Measurements from ENCODE around the gene MOXD1.
"Not testable (repeated sequence)": the region's sequence is repeated elsewhere in the genome, so short reads cannot be mapped to it uniquely, and the experiment has no call there.

MOXD1 gene

DNA sequence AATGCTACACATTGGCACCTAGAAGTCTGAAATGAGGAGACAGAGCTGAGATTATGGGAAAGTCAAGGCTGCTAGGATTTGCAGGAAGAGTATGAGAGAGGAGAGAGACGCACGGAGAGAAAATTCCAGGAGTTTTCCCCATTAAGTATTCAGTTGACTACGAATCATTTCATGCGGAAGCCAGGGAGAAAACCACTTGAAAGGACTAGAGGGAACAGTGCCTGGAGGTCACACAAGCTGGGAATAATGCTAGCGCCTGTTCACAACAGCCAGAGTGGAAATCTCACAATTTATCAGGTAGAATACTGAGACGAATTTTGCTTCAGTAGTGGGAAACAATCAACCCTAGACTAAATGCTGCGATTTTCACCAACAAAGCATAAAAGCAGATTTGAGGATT lies 118.6 kb downstream of the MOXD1 start:
- DNase-seq (ENCODE audit: low read depth in 2 of 2): no peak

DNA sequence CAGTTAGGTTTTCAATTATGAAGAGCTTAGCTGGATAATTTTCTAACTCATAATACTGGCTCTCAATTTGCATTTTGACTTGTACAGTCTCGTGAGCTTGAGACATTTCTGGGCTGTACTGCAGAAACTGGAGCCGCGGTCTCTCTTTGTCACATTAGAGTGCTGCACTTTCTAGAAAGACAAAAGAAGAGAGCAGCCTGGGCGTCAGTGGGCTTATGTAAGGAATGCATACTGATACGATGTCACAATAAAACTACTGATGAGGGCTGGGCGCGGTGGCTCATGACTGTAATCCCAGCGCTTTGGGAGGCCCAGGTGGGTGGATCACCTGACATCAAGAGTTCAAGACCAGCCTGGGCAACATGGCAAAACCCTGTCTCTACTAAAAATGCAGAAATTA lies 120.8 kb downstream of the MOXD1 start:
- no peak for DNase-seq (ENCODE audit: low read depth in 2 of 2)

DNA sequence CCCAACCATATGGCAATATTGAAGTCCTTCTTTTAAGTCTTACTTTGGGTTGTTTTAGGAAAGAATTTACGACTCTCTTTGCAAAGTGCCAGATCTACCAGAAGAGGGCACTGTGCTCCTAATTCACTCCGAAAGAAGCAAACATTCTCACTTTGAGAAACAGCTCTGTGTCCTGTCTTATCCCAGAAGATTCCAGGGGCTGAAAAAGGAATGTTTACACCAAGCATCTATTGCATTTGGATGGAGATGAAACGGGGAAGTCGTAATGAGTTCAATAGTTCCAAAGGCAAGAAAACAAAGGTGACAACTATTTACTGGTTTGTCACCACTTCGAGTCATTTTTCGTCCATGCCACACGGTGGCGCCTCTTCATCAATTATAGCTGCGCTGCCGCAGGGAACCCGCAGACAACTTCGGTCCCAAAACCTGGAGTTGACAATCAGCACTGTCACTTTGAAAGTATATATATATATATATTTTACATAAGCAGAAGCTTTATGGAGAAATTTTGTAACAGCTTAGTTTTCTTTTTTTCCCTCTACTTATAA lies 121.6 kb downstream of the MOXD1 start:
- peak; percentile 34 to 42 for DNase-seq (ENCODE audit: low read depth in 2 of 2)

DNA sequence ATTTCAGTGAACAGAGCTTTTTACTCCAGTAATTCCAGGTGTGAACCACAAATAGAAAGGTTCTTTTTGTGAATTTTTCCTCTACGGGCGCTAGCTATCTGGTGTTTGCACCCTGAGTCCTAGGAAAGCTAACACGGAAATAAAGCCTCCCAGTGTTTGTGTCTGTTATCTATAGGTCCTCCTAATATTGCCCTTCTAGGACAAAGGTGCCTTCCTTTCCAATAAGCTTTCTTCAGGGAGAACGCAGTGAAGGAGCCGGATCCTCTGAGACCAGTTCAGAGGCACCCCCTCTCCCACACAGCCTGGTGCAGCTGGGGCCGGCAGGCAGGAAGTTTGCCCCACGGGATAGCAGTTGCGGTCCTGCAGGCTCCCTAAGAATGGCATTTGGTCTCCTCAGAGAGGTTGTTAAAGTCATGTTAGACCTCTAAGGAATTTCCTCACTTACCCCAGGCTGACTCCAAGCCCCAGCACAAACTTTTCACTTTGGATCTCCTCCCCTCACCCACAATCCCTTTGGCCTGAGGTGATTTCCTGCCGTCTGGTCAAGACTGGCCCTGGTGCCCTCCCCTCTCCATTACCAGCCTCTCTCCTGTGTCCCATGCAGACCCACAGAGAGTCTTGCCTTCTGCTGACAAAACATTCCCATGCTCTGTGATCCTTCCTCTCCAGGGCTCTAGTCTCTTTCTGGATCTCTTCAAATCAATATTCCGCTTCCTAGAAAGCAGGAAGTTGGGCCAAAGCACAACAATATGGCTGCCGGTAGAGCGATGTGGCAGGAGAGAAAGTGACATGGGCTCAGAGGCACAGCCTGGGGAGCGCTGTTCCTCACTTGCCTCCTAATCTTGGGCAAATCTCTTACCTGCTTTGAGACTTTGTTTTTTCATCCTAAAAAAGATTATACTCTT lies 126.0 kb downstream of the MOXD1 start:
- no peak for DNase-seq (ENCODE audit: low read depth in 2 of 2)

DNA sequence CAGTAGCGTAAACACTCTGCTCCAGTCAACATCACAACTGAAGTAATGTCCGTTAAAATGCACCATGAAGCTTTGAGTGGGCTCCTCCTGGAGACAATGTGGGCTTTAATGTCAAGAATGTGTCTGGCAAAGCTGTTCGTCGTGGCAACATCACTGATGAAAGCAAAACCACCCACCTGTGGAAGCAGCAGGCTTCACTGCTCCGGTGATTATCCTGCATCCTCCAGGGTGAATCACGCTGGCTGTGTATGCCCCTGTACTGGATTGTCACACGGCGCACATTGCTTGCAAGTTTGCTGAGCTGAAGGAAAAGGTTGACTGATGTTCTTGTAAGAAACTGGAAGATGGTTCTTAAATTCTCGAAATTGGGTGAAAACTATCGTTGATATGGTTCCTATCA lies 128.5 kb downstream of the MOXD1 start:
- no peak for DNase-seq (ENCODE audit: low read depth in 2 of 2)

DNA sequence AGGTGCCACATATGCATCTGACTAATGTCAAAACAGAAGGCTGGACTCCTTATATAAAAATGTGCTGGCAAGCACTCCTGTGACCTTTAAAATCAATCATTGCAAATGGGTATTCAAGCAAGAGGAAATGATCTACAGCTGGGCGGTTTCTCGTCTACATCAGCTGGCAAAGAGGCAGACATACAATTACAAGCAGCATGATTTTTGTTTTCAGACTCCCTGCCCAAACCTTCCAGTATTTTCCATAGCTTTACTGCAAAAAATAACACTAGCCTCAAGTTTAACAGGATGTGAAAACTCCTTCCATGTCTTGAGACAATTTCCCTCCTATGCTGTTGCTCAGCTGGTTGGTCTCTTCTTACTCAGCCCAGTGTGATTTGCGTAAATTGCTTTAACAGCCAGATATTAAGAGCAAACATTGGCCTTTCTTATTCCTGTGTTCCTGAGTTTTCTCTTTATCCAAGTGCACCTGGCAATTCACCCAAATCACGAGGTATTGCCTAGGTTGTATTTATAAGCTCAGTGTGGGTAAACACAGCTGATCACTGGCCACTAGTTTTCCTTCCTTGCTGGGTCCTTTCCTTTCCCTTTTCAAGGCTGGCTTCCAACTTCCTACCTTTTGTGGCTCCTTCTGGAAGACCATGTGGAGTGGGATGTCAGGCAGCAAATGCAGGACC lies 130.4 kb downstream of the MOXD1 start:
- no peak for DNase-seq (ENCODE audit: low read depth in 2 of 2)

GRCh38 chr6:132268666-132269065 lies 132.6 kb downstream of the MOXD1 start:
- not testable (repeated sequence) for DNase-seq (ENCODE audit: low read depth in 2 of 2)

- no peak for DNase-seq (ENCODE audit: low read depth in 2 of 2)
Observed at GRCh38 chr6:132268209-132268608, 133.1 kb downstream of the MOXD1 start.

GRCh38 chr6:132265451-132266097 lies 135.7 kb downstream of the MOXD1 start:
- DNase-seq (ENCODE audit: low read depth in 2 of 2): no peak

GRCh38 chr6:132264021-132264500 lies 137.2 kb downstream of the MOXD1 start:
- no peak for DNase-seq (ENCODE audit: low read depth in 2 of 2)

GRCh38 chr6:132261354-132261753 lies 139.9 kb downstream of the MOXD1 start:
- no peak for DNase-seq (ENCODE audit: low read depth in 2 of 2)

- DNase-seq (ENCODE audit: low read depth in 2 of 2): no peak
Observed at GRCh38 chr6:132259070-132259469, 142.2 kb downstream of the MOXD1 start.

- no peak for DNase-seq (ENCODE audit: low read depth in 2 of 2)
Observed at GRCh38 chr6:132257561-132257960, 143.7 kb downstream of the MOXD1 start.

DNA sequence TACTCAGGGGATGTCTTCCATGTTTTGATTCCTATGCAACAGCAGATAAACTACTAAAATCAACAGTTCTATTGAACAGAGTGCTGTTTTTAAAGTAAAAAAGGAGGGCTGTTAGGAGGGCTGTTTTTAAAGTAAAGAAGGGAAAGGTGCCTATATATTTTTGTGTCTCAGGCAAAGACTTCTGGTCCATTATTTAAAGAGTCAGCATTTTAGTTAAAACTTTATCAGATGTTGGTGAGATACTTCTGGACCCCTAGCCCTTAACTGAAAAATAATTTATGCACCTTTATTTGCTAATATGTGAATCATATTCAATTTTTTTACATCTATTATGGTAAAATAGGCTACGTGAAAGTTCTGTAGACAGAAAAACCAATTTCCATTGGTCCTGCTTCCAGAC lies 144.8 kb downstream of the MOXD1 start:
- no peak for DNase-seq (ENCODE audit: low read depth in 2 of 2)

GRCh38 chr6:132253906-132254305 lies 147.4 kb downstream of the MOXD1 start:
- DNase-seq (ENCODE audit: low read depth in 2 of 2): no peak

DNA sequence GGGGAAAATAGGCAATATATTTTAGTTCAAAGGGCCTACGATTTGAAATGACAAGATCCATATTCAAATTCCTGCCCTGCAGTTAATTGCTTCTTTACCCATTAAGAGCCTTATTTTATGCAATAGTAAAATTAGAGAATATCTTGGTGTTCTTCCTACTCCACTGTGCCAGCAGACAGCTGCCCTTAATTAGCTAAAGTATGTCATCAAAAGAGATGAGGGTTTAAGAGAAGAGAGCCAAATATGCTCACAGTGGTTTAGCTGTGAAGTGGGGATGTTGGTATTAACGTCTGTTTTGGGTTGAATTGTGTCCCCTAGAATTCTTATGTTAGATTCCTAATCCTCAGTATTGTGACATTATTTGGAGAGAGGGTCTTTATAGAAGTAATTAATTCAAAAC lies 148.1 kb downstream of the MOXD1 start:
- no peak for DNase-seq (ENCODE audit: low read depth in 2 of 2)

- no peak for DNase-seq (ENCODE audit: low read depth in 2 of 2)
Observed at GRCh38 chr6:132252113-132252512, 149.2 kb downstream of the MOXD1 start.

DNA sequence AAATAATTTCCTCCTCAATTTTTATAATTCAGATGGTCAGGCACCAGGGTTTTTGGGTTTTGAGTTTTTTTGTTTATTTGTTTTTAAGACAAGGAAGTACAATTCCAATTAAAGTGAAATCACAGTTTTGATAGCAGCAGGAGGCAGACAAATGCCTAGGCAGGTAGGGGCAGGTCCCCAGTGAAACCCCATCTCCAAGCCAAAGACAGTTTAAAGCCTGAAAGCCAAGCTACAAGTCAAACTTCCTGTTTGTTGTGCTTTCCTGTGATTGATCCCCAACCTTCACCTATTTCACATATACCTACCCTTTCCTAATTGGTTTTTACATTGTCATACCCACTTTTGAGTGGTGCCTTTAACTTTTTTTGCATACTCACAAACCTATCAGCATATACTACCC lies 149.6 kb downstream of the MOXD1 start:
- no peak for DNase-seq (ENCODE audit: low read depth in 2 of 2)

DNA sequence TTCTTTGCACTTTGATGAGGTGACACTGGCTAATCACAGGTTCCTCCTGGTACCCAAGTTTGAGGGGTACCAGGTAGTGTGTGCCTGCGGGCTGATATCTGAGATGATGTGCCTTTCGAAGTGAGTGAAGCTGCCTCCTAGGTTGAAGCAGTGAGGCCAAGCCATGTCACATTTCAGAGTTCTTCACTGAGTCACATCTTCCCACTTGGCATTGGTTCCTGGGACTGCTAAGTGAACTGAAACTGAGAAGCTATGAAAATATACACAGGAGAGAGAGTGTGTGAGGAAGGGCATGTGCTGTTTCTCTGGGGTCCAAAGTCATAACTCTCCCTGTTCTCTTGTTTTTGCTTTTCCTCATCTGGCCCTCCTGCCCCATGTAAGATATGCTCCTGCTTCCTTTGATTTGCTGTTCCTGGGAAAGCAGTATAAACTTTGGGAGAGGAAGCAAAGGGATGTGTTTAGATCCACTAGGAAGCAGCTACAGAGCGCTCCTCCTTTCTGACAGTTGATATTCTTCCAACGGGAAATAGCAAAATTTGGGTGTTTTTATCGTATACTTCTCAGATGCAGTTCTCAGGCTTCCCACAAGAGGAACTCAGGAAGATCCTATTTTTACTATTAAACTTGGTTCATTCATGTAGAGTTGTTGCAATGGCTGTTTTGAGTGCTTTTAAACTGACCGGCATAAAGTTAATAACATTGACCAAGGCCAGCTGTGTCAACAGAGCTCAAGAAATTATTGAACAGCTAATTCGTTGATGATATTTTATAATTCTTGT lies 153.7 kb downstream of the MOXD1 start:
- no peak for DNase-seq (ENCODE audit: low read depth in 2 of 2)

DNA sequence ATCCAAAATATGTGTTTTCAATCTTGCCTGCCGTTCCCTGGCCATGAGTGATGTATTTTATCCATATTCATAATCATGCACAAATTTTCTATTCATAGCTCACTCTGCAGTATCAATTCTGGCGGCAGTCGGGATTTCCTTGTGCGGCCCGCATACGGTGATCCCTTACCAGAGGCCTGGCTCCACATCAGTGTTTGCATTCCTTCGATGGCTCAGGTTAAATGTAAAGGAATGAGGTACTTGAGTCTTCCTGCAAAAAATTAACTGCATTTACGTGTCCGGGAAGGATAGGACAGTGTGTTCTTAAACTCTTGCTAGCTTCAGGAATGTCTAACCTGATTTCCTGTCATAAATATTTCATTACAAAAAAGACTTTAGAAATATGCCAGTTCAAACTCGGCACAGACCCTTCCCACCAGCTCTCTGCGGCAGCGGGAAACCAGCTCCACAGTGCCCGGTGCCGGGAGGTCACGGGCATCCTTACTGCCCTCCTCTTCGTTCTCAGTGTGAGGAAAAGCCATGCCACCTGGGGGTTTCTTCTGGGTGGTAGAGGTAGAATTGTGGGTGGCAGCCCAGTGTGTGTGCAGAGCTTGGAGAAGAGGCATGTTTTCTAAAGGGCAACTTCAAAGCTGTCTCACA lies 154.5 kb downstream of the MOXD1 start:
- no peak for DNase-seq (ENCODE audit: low read depth in 2 of 2)

DNA sequence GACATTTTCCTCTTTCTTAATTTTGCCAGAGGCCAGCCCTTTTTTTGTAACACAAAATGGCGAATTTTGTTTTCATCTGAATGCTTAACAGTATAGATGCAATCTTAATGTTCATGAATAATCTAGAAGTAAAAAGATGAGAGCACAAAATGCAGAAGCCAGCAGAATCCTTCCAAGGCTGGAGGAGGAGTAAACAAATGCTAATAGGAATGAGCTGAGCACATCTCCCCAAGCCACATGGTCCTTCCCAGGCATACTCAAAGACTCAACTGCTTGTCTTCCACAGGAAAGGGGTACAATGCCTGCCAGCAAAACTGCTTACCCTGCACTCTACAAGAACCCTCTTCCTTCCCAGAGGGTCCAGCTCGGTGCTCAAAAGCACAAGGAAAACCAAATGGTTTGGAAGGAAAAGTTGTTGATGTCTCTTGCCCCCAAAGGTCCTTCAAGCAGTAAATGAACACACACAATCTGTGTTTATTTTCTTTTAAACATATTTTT lies 155.1 kb downstream of the MOXD1 start:
- DNase-seq (ENCODE audit: low read depth in 2 of 2): no peak
